AG04450 (cell line): ENCODE results near the gene NRM. TPM values are rescaled to one million over a fixed set of nuclear protein-coding genes. Genes with fewer than 3 reads are reported as not detected.
"Not testable (repeated sequence)": the region's sequence is repeated elsewhere in the genome, so short reads cannot be mapped to it uniquely, and the experiment has no call there.

Experiments
- CTCF ChIA-PET: fragments of 300-600, 350-600 bp; formaldehyde crosslinking; extraction: SDS; loops from one replicate; lab custom pipeline; 2022; ENCODE audit warnings: antibody characterized with exemption, inconsistent platforms; lab: Charles Lee
- POLR2A ChIA-PET: fragments of 350-600 bp; formaldehyde crosslinking; extraction: SDS; loops from one replicate; lab custom pipeline; 2021; ENCODE audit warnings: antibody characterized with exemption, inconsistent platforms; lab: Yijun Ruan, JAX
- DNase-seq: peaks from one replicate; pipeline ENCODE4 v3.0.0-alpha.2; 2011; ENCODE audit warnings: low read depth, low spot score
- H3K27ac ChIP-seq: one replicate; pipeline ENCODE4 v1.5.1; 2012; ENCODE audit warnings: low read depth, low read length, control low read depth
- H3K27me3 ChIP-seq: one replicate; pipeline ENCODE4 v1.6.0; 2012; ENCODE audit warnings: low read length; ENCODE audit not compliant: control insufficient read depth, insufficient read depth
- H3K4me3 ChIP-seq: 2 replicates; pipeline ENCODE4 v1.5.1; 2011; ENCODE audit warnings: mild to moderate bottlenecking, low read depth, low read length, control low read depth
- H3K9me3 ChIP-seq: 2 replicates; pipeline ENCODE4 v1.5.1; 2012; ENCODE audit warnings: low read length; ENCODE audit not compliant: control insufficient read depth, insufficient read depth
- CTCF ChIP-seq: IDR thresholded peaks from 2 replicates; pipeline ENCODE4 v1.5.1; 2011; ENCODE audit warnings: low read depth, low read length, control low read depth, inconsistent platforms
- polyA plus RNA-seq: library from polyadenylated mRNA; depleted of rRNA; stranded (reverse); fragments of >200 nt; gene quantifications from 2 replicates; pipeline ENCODE4 v1.2.3, GENCODE V29; 2011

Gene NRM
- polyA plus RNA-seq, 1 experiment = 14.6 TPM

DNA sequence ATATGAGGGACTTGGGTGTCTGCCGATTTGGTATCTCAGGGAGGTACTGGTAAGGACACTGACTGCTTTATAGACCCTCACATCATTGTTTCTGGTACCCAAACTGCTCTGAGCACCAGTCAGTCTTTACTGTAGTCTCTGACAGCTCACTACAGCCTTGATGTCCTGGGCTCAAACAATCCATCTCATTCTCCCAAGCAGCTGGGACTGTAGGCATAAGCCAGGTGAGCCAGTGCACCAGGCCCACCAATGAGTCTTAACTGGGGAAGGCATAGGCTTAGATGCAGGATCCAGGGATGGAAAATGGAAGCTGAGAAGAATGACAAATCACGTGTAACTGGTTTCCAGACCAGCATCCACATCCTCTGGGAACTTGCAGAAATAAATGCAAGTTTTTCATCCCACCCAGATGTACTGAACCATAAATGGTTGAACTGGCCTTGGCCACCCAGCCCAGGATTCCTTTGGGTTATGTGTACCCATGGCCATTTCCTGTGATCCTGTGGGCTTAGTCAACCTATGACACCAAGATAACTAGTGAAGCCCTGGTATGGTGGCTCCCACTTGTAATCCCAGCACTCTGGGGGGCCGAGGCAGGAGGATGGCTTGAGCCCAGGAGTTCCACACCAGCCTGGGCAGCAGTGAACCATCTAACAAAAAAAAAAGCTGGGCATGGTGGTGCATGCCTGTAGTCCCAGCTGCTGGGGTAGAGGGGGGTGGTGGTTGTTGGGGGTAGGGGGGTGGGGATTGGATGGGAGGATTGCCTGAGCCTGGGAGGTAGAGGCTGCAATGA is 35.1 kb upstream of the NRM start:
- DNase-seq = no peak
- no peak for TF ChIP-seq CTCF
- ChIA-PET CTCF (interaction anchor here (1.3 to 2.4 kb wide), 2 partner anchors 53 to 361 kb away, joined by 3 to 7 read pairs; partner anchors contain the start of gene DHX16), POLR2A (interaction anchor here (0.6 to 1.5 kb wide), 9 partner anchors 14 to 92 kb away, joined by 3 to 11 read pairs (median 4); partner anchors contain the start of gene FLOT1)
- Histone ChIP-seq H3K27ac (peak overlapping the region; percentile 75), H3K4me3 (no peak overlapping the region), H3K9me3 (no peaks in the 10 kb centered on the region), H3K27me3 (no peaks in the 10 kb centered on the region)

DNA sequence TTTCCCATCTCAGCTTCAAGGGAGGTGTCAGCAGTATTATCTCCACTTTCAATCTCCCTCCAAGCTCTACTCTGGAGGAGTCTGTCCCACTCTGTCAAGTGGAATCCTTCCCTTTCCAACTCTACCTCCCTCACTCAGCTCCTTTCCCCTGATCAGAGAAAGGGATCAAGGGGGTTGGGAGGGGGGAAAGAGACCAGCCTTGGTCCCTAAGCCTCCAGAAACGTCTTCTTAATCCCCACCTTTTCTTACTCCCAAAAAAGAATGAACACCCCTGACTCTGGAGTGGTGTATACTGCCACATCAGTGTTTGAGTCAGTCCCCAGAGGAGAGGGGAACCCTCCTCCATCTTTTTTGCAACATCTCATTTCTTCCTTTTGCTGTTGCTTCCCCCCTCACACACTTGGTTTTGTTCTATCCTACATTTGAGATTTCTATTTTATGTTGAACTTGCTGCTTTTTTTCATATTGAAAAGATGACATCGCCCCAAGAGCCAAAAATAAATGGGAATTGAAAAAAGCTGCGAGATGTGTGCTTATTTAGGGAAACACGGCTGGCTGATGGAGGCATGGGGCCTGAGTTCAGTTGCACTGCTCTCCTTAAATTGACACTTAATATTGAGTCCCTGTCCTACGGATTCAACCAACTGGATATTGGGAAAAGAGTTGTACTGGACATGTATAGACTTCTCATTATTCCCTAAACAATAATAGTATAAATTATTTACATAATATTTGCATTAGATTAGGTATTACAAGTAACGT is 34.3 kb upstream of the NRM start:
- H3K4me3 ChIP-seq = peak overlapping the region; percentile 7; the same call in 1 of the 2 replicates
- no peak for DNase-seq
- H3K27ac ChIP-seq = peak overlapping the region; percentile 25
- ChIA-PET POLR2A (interaction anchor here (0.7 to 1.4 kb wide), 4 partner anchors 17 to 52 kb away, joined by 3 to 9 read pairs (median 3); partner anchors contain the start of genes DHX16 and FLOT1), CTCF (interaction anchor here (1.1 to 5.0 kb wide), 4 partner anchors 45 to 362 kb away, joined by 3 to 105 read pairs (median 5); partner anchors contain the start of gene DHX16)
- no peaks in the 10 kb centered on the region for H3K27me3 ChIP-seq
- no peak for TF ChIP-seq CTCF
- H3K9me3 ChIP-seq = no peaks in the 10 kb centered on the region

DNA sequence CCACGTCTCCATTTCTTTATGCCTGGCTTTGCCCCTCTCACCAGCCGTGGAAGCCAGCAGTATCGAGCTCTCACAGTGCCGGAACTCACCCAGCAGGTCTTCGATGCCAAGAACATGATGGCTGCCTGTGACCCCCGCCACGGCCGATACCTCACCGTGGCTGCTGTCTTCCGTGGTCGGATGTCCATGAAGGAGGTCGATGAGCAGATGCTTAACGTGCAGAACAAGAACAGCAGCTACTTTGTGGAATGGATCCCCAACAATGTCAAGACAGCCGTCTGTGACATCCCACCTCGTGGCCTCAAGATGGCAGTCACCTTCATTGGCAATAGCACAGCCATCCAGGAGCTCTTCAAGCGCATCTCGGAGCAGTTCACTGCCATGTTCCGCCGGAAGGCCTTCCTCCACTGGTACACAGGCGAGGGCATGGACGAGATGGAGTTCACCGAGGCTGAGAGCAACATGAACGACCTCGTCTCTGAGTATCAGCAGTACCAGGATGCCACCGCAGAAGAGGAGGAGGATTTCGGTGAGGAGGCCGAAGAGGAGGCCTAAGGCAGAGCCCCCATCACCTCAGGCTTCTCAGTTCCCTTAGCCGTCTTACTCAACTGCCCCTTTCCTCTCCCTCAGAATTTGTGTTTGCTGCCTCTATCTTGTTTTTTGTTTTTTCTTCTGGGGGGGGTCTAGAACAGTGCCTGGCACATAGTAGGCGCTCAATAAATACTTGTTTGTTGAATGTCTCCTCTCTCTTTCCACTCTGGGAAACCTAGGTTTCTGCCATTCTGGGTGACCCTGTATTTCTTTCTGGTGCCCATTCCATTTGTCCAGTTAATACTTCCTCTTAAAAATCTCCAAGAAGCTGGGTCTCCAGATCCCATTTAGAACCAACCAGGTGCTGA is 33.3 kb upstream of the NRM start:
- H3K9me3 ChIP-seq, DNase-seq, H3K27me3 ChIP-seq: not testable (repeated sequence)
- CTCF ChIA-PET = interaction anchor here (0.9 to 5.0 kb wide), 10 partner anchors 8 to 363 kb away, joined by 3 to 105 read pairs (median 6); partner anchors contain the start of genes DHX16, NRM and VARS2
- H3K4me3 ChIP-seq = peak overlapping the region; percentile 75
- peak overlapping the region; percentile 25 for H3K27ac ChIP-seq
- POLR2A ChIA-PET = interaction anchor here (0.7 to 4.9 kb wide), 4 partner anchors 18 to 106 kb away, joined by 3 to 43 read pairs (median 3); partner anchors contain the start of genes DHX16, FLOT1, MRPS18B and NRM

- H3K9me3 ChIP-seq, H3K27ac ChIP-seq, DNase-seq, H3K27me3 ChIP-seq: not testable (repeated sequence)
- ChIA-PET POLR2A (interaction anchor here (0.5 to 4.9 kb wide), 6 partner anchors 34 to 1077 kb away, joined by 3 to 43 read pairs (median 12); partner anchors contain the start of genes MRPS18B and NRM), CTCF (interaction anchor here (0.5 to 5.0 kb wide), 18 partner anchors 8 to 364 kb away, joined by 3 to 105 read pairs (median 5); partner anchors contain the start of genes DHX16, FLOT1, NRM and VARS2)
- H3K4me3 ChIP-seq = peak overlapping the region; percentile 75
These were observed 32.5 kb upstream of the NRM start for GRCh38 chr6:30723159-30723842.
